Tibial nerve (tissue), 4 donors: ENCODE data around the gene FETUB. TPM values are rescaled to one million over a fixed set of nuclear protein-coding genes. Genes with fewer than 3 reads are reported as not detected.
"Not testable (repeated sequence)": the region's sequence is repeated elsewhere in the genome, so short reads cannot be mapped to it uniquely, and the experiment has no call there.

Experiments
- DNase-seq, 2 donors: peaks; one replicate each; pipeline ENCODE4 v3.0.0-alpha.2; 2019; ENCODE audit warnings: low spot score in 2 of 2
- H3K27ac ChIP-seq, 4 donors: fragments of 200-600 bp; sonication (generic) in 3 of 4; one replicate each; pipeline ENCODE4 v1.5.1; 2017 to 2019; ENCODE audit warnings: mild to moderate bottlenecking in 1 of 4
- H3K27me3 ChIP-seq, 2 donors: fragments of 200-600 bp; sonication (generic) in 1 of 2; one replicate each; pipeline versions ENCODE4 v1.5.1 to v1.6.0; 2017 to 2019
- H3K36me3 ChIP-seq, 3 donors: fragments of 200-600 bp; sonication (generic); one replicate each; pipeline ENCODE4 v1.5.1; 2018 to 2019
- H3K4me1 ChIP-seq, 4 donors: fragments of 200-600 bp; sonication (generic) in 3 of 4; one replicate each; pipeline ENCODE4 v1.5.1; 2017 to 2019
- H3K4me3 ChIP-seq, 4 donors: fragments of 200-600 bp; sonication (generic) in 3 of 4; one replicate each; pipeline ENCODE4 v1.5.1; 2017 to 2019; ENCODE audit warnings: mild to moderate bottlenecking in 1 of 4, moderate library complexity in 1 of 4
- H3K9me3 ChIP-seq, 4 donors: fragments of 200-600 bp; sonication (generic) in 3 of 4; one replicate each; pipeline ENCODE4 v1.5.1; 2017 to 2019
- EP300 ChIP-seq, 2 donors: sonication (generic); formaldehyde crosslinking; IDR thresholded peaks; one replicate each; pipeline ENCODE4 v1.6.1; 2017; ENCODE audit warnings: antibody characterized with exemption in 2 of 2, mild to moderate bottlenecking in 1 of 2
- POLR2A ChIP-seq, 2 donors: fragments of 450-650 bp; IDR thresholded peaks; one replicate each; pipeline ENCODE4 v1.6.1; 2017; ENCODE audit warnings: antibody characterized with exemption in 2 of 2, mild to moderate bottlenecking in 2 of 2, moderate library complexity in 2 of 2
- WGBS, 2 donors: methylation state at CpG; one replicate each; pipeline ENCODE4 v1.1.5; 2018; 5-methylcytosine and 5-hydroxymethylcytosine counted together
- small RNA-seq: library from RNA; depleted of rRNA; stranded (forward); fragments of <200 nt; gene quantifications from one replicate; pipeline ENCODE3, GENCODE V24; 2016
- total RNA-seq, 4 donors: library from RNA; depleted of rRNA; stranded (reverse); fragments of >200 nt; gene quantifications; one replicate each; pipeline ENCODE4 v1.1.0, GENCODE V29; 2016
- TF ChIP-seq, protein P1 (sequence below), 5 experiments: fragments of 200-600 bp in 3 of 5; fragments of 450-650 bp in 2 of 5; sonication (generic) in 3 of 5; IDR thresholded peaks; one replicate each; pipeline ENCODE4 v1.5.1; 2016 to 2019; ENCODE audit warnings: antibody characterized with exemption in 5 of 5, mild to moderate bottlenecking in 3 of 5, moderate library complexity in 2 of 5

Gene FETUB
- total RNA-seq, 4 donors from 2014 or later: not detected

DNA sequence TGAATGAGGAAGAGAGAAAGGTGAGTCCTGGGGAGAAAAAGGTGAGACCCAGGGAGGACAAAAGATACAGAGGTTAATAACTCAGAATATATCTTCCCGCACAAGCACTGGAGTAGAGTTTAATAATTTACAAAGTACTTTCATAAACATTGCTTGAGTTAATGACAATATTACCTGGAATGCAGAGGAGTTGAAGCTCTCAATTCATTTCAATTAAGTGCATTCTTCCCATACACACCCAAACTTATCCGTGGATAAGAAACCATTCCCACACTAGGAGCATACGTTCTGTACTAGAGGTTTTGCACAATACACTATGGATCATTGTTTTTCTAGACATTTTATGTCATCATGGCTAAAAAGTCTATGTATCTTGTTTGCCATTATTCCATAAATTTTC, 53.6 kb downstream of the FETUB start:
- TF ChIP-seq POLR2A (IDR thresholded peaks at IDR 0.05) (no peak), EP300 (IDR thresholded peaks at IDR 0.05) (no peak)
- no peak overlapping the region for H3K27ac ChIP-seq
- H3K36me3 ChIP-seq: no peaks in the 10 kb centered on the region
- no peaks in the 10 kb centered on the region for H3K9me3 ChIP-seq
- 75% methylated on average over 3 of the region's 3 CpGs for WGBS, 2 donors
- no peaks in the 10 kb centered on the region for H3K27me3 ChIP-seq
- H3K4me1 ChIP-seq: no peaks in the 10 kb centered on the region
- no peak for DNase-seq
- no peak overlapping the region for H3K4me3 ChIP-seq

DNA sequence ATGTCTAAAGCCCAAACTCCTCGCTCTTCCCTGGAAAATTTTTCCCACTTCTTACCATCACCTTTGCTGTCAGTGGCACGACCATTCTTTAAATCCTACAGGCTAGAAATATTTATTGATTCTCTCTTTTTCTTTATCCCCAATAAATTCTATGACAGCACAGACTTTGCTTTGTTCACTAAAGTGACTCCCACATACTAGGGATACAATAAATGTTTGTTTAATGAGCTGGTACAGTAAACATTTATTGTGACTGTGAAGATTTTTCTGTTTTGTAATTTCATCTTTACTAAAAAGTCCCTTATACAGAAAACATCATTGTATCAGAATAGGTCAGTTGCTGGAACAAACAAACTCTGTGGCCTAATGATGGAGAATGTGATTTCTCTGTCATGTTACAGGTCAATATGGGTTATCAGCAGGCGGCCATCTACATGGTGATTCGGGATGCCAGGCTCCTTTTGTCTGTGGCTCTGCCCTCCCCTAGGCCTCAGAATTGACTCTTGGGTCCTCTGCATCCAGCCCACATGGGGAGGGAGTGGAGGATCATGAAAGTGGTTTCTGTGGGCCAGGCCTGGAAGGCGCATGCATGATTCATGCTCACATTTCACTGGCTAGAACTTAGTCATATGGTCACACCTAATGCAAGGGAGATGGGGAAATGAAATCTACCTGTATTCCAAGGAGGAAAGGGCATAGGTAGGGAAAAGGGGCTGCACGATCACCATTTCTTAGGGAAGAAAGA, 54.3 kb downstream of the FETUB start:
- no peaks in the 10 kb centered on the region for H3K36me3 ChIP-seq
- H3K4me3 ChIP-seq: no peak overlapping the region
- H3K4me1 ChIP-seq: no peaks in the 10 kb centered on the region
- TF ChIP-seq, protein P1, sequence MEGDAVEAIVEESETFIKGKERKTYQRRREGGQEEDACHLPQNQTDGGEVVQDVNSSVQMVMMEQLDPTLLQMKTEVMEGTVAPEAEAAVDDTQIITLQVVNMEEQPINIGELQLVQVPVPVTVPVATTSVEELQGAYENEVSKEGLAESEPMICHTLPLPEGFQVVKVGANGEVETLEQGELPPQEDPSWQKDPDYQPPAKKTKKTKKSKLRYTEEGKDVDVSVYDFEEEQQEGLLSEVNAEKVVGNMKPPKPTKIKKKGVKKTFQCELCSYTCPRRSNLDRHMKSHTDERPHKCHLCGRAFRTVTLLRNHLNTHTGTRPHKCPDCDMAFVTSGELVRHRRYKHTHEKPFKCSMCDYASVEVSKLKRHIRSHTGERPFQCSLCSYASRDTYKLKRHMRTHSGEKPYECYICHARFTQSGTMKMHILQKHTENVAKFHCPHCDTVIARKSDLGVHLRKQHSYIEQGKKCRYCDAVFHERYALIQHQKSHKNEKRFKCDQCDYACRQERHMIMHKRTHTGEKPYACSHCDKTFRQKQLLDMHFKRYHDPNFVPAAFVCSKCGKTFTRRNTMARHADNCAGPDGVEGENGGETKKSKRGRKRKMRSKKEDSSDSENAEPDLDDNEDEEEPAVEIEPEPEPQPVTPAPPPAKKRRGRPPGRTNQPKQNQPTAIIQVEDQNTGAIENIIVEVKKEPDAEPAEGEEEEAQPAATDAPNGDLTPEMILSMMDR (IDR thresholded peaks at IDR 0.05): no peak
- TF ChIP-seq EP300 (IDR thresholded peaks at IDR 0.05): no peak
- no peaks in the 10 kb centered on the region for H3K9me3 ChIP-seq
- H3K27ac ChIP-seq: no peak overlapping the region
- 76 to 82% methylated on average over 6 of the region's 6 CpGs for WGBS, 2 donors
- no peak for DNase-seq
- H3K27me3 ChIP-seq: no peaks in the 10 kb centered on the region

DNA sequence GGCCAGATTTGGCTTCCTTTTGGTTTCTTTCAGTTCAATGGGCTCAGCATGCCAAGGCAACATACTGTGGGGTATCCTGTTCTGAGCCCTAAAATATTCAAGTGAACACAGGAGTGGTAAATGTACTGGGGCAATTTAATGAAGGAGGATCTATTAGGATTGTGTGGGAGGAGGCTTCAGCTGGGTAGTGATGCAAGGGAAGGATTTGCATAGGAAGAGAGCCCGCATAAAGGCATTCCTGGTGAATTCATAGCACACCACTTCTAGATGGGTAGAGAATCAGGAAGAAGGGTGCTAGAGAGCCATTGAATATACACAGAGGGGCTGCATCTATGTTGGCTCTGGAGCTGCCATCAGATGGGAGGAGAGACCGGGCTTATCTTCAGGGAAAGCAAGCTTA, 56.3 kb downstream of the FETUB start:
- Histone ChIP-seq H3K36me3 (no peaks in the 10 kb centered on the region), H3K27me3 (no peaks in the 10 kb centered on the region), H3K9me3 (no peaks in the 10 kb centered on the region), H3K4me3 (no peak overlapping the region), H3K27ac (no peak overlapping the region), H3K4me1 (no peaks in the 10 kb centered on the region)
- DNase-seq: no peak
- TF ChIP-seq, protein P1 (IDR thresholded peaks at IDR 0.05): no peak
- no peak for TF ChIP-seq POLR2A (IDR thresholded peaks at IDR 0.05)
- no peak for TF ChIP-seq EP300 (IDR thresholded peaks at IDR 0.05)
- 82 to 86% methylated on average over 2 of the region's 2 CpGs for WGBS, 2 donors

DNA sequence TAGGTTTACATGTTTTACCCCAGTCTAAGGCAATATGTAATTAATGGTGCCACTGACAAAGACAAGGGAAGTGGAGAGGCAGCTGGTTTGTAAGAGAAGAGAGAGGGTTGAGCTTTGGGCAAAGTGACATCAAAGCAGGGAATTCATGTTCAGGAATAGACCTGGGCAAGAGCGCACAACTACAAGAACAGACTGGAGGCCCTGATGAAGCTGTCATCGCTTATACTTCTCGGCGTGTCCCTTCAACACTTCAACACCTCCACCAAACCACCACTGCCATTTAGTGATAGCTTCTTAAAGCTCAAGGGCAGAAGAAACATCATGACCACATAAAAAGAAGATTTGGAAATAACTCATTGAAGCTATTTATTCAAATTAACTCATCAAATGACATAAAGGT, 57.3 kb downstream of the FETUB start:
- no peak overlapping the region for H3K4me3 ChIP-seq
- H3K27ac ChIP-seq: no peak overlapping the region
- no peaks in the 10 kb centered on the region for H3K4me1 ChIP-seq
- H3K27me3 ChIP-seq: no peaks in the 10 kb centered on the region
- H3K36me3 ChIP-seq: no peaks in the 10 kb centered on the region
- DNase-seq: no peak
- no peaks in the 10 kb centered on the region for H3K9me3 ChIP-seq
- TF ChIP-seq, protein P1 (IDR thresholded peaks at IDR 0.05): no peak
- TF ChIP-seq POLR2A (IDR thresholded peaks at IDR 0.05): no peak
- TF ChIP-seq EP300 (IDR thresholded peaks at IDR 0.05): no peak
- WGBS, 2 donors: 83 to 98% methylated on average over 4 of the region's 4 CpGs

DNA sequence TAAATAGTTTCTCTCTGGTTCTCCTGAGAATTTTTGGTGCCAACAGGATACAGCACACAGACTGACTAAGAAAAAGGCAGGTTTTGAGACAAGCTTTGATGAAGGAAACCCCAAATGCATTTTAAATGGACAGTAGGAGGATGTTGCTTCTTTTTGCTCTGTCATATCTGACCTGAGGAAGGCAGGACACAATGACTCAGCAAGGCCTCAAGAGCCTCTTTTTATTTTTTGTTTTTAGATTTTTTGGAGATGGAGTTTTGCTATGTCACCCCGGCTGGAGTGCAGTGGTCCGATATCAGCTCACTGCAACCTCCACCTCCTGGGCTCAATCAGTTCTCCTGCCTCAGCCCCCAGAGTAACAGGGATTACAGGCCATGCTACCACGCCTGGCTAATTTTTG, 60.1 kb downstream of the FETUB start:
- Histone ChIP-seq H3K36me3 (no peaks in the 10 kb centered on the region), H3K9me3 (no peaks in the 10 kb centered on the region), H3K27ac (no peak overlapping the region), H3K4me3 (no peak overlapping the region), H3K4me1 (no peaks in the 10 kb centered on the region), H3K27me3 (no peaks in the 10 kb centered on the region)
- no peak for DNase-seq
- WGBS, 2 donors: 79 to 83% methylated on average over 3 of the region's 3 CpGs
- no peak for TF ChIP-seq EP300 (IDR thresholded peaks at IDR 0.05)
- no peak for TF ChIP-seq POLR2A (IDR thresholded peaks at IDR 0.05)
- TF ChIP-seq, protein P1 (IDR thresholded peaks at IDR 0.05): no peak

DNA sequence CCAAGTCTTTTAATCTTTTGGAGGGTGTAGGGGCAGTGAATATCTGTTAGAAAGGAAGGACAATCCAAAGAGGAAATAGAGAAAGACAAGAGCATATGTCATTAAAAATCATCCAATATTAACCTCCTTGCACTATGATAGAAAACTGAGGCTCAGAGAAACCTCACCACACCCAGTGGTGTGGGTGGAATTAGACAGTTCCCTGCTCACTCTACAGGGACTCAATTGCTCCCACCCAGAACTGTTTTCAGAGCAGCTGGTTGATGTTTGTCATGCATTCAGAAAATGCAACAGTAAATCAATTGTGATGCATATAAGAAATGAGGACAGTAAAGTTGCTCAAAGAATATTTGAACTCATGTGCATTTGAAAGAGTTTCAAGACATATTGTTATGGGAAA, 62.3 kb downstream of the FETUB start:
- not testable (repeated sequence) for H3K4me1 ChIP-seq, DNase-seq, H3K36me3 ChIP-seq, H3K9me3 ChIP-seq, H3K27me3 ChIP-seq, H3K4me3 ChIP-seq, H3K27ac ChIP-seq

Small RNAs within 50 kb of the gene (small RNA-seq; reads per million reads assigned to genes)
- gene RF00017: not detected

Other genes starting within 250 kb of the FETUB start
- 10 to 100 TPM in 1 of 4 donors, 1 to 10 TPM in 3; 3.0 to 12.2 (median 3.2) TPM for gene CRYGS, start 96.0 kb upstream of the FETUB start, total RNA-seq
- 10 to 100 TPM; 10.5 to 17.0 (median 11.4) TPM for gene TBCCD1, start 73.1 kb upstream of the FETUB start, total RNA-seq
- 10 to 100 TPM; 24.3 to 47.5 (median 44.7) TPM for gene DNAJB11, start 69.7 kb upstream of the FETUB start, total RNA-seq
- gene AHSG, start 27.3 kb upstream of the FETUB start, total RNA-seq: not detected
- not detected for gene HRG, start 25.6 kb downstream of the FETUB start, total RNA-seq
- not detected for gene KNG1, start 77.0 kb downstream of the FETUB start, total RNA-seq
- gene EIF4A2, start 143.2 kb downstream of the FETUB start, total RNA-seq: 100 to 1,000 TPM; 285 to 465 (median 364) TPM
- 10 to 100 TPM in 3 of 4 donors, 1 to 10 TPM in 1; 5.4 to 14.2 (median 11.8) TPM for gene RFC4, start 166.1 kb downstream of the FETUB start, total RNA-seq
- 100 to 1,000 TPM in 3 of 4 donors, 10 to 100 TPM in 1; 70.8 to 213 (median 172) TPM for gene ADIPOQ, start 202.3 kb downstream of the FETUB start, total RNA-seq